ENCODE data around the gene CALHM1.
"Not testable (repeated sequence)": the region's sequence is repeated elsewhere in the genome, so short reads cannot be mapped to it uniquely, and the experiment has no call there.

CALHM1 gene

GRCh38 chr10:103458720-103459119 lies at the start of gene CALHM1:
TSS of gene CALHM1 (minus strand) at chr10:103458900. CDS start at chr10:103458751, 149 bp downstream.
- H3K9me3 Mint-ChIP-seq: no peaks in the 10 kb centered on the region
- H3K4me1 Mint-ChIP-seq: peaks cover 10% of the 10 kb centered on the region
- H3K4me3 Mint-ChIP-seq: no peak within 1 kb of the TSS
- peaks cover 4% of the 10 kb centered on the region for H3K27me3 Mint-ChIP-seq (ENCODE audit: low read depth)
- no peaks in the 10 kb centered on the region for H3K36me3 Mint-ChIP-seq (ENCODE audit: low read depth)
- no peak for TF ChIP-seq CTCF (IDR thresholded peaks at IDR 0.05; ENCODE audit: unreplicated experiment in 3 of 3)
- no peak within 1 kb of the TSS for H3K27ac Mint-ChIP-seq

GRCh38 chr10:103507235-103508191 lies 48.8 kb upstream of the CALHM1 start:
- Mint-ChIP-seq H3K27me3 (ENCODE audit: low read depth) (peaks cover 46% of the 10 kb centered on the region), H3K4me3 (no peak overlapping the region), H3K4me1 (peaks cover 33% of the 10 kb centered on the region), H3K9me3 (no peaks in the 10 kb centered on the region), H3K36me3 (ENCODE audit: low read depth) (no peaks in the 10 kb centered on the region), H3K27ac (peak overlapping the region in 2 of 3 experiments; percentile 22 to 66)
- TF ChIP-seq CTCF (IDR thresholded peaks at IDR 0.05; ENCODE audit: unreplicated experiment in 3 of 3): no peak

GRCh38 chr10:103506061-103506460 lies 47.4 kb upstream of the CALHM1 start:
- peaks cover 36% of the 10 kb centered on the region for H3K4me1 Mint-ChIP-seq
- H3K9me3 Mint-ChIP-seq: no peaks in the 10 kb centered on the region
- no peak for TF ChIP-seq CTCF (IDR thresholded peaks at IDR 0.05; ENCODE audit: unreplicated experiment in 3 of 3)
- H3K27ac Mint-ChIP-seq: no peak overlapping the region
- H3K4me3 Mint-ChIP-seq: no peak overlapping the region
- peaks cover 58% of the 10 kb centered on the region for H3K27me3 Mint-ChIP-seq (ENCODE audit: low read depth)
- H3K36me3 Mint-ChIP-seq (ENCODE audit: low read depth): no peaks in the 10 kb centered on the region

GRCh38 chr10:103504181-103504783 lies 45.6 kb upstream of the CALHM1 start:
- Mint-ChIP-seq H3K4me3 (peak overlapping the region in 1 of 3 experiments; percentile 37), H3K4me1 (peaks cover 42% of the 10 kb centered on the region), H3K36me3 (ENCODE audit: low read depth) (no peaks in the 10 kb centered on the region), H3K9me3 (no peaks in the 10 kb centered on the region), H3K27ac (peak overlapping the region in 1 of 3 experiments; percentile 45), H3K27me3 (ENCODE audit: low read depth) (peaks cover 68% of the 10 kb centered on the region)
- TF ChIP-seq CTCF (IDR thresholded peaks at IDR 0.05; ENCODE audit: unreplicated experiment in 3 of 3): no peak

- peaks cover 46% of the 10 kb centered on the region for H3K4me1 Mint-ChIP-seq
- H3K4me3 Mint-ChIP-seq; H3K27ac Mint-ChIP-seq; H3K36me3 Mint-ChIP-seq (ENCODE audit: low read depth); H3K9me3 Mint-ChIP-seq: not testable (repeated sequence)
- peaks cover 71% of the 10 kb centered on the region for H3K27me3 Mint-ChIP-seq (ENCODE audit: low read depth)
These were observed 45.1 kb upstream of the CALHM1 start for GRCh38 chr10:103503777-103504176.

- Mint-ChIP-seq H3K36me3 (ENCODE audit: low read depth) (no peaks in the 10 kb centered on the region), H3K9me3 (no peaks in the 10 kb centered on the region), H3K27me3 (ENCODE audit: low read depth) (peaks cover 78% of the 10 kb centered on the region), H3K27ac (peak overlapping the region in 1 of 3 experiments; percentile 44), H3K4me1 (peaks cover 45% of the 10 kb centered on the region), H3K4me3 (no peak overlapping the region)
- TF ChIP-seq CTCF (IDR thresholded peaks at IDR 0.05; ENCODE audit: unreplicated experiment in 3 of 3): no peak
These were observed 44.4 kb upstream of the CALHM1 start for GRCh38 chr10:103502849-103503660.
